ENCODE data around the gene HS6ST2. TPM values are rescaled to one million over a fixed set of nuclear protein-coding genes. Genes with fewer than 3 reads are reported as not detected.

The HS6ST2 gene
- total RNA-seq, 4 donors from 2014 or later, result 0.77 to 9.7 (median 1.9) TPM

GRCh38 chrX:132730266-132730665, 228.2 kb downstream of the HS6ST2 start:
- intact Hi-C loops (cut with DNase I; ENCODE audit: low total_unique reads), result no loop called here

DNA sequence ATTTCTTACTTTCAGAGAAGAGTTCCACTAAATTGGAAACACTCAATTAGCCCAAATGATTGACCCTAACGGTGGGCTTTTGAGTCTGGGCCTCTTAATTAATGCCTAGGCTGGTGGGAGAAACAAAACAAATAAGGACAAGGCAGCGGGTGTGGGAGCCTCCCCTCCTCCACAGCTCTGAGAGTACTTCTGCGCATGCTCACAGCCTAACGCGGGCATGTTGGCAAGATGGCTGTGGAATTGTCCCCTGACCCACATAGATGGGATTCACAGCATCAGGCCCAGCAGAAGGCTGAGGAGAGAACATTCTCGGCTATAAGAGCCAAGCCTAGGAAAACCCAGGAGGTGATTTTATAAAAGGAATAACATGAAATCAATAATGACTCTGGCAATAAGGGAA, 230.1 kb downstream of the HS6ST2 start:
- Histone ChIP-seq H3K27ac (no peak overlapping the region), H3K4me1 (no peaks in the 10 kb centered on the region), H3K36me3 (no peaks in the 10 kb centered on the region), H3K27me3 (no peaks in the 10 kb centered on the region), H3K9me3 (no peaks in the 10 kb centered on the region), H3K4me3 (no peak overlapping the region)
- intact Hi-C loops (cut with DNase I; ENCODE audit: low total_unique reads), result no loop called here
- no peak for TF ChIP-seq POLR2A (IDR thresholded peaks at IDR 0.05)
- TF ChIP-seq CTCF (IDR thresholded peaks at IDR 0.05), result no peak
- DNase-seq, result no peak

More at GRCh38 chrX:132730266-132730665, 228.2 kb downstream of the HS6ST2 start:
- no peaks in the 10 kb centered on the region for H3K36me3 ChIP-seq
- H3K4me3 ChIP-seq, result no peak overlapping the region
- no peak for DNase-seq
- TF ChIP-seq POLR2A (IDR thresholded peaks at IDR 0.05) (no peak), CTCF (IDR thresholded peaks at IDR 0.05) (no peak)
- H3K4me1 ChIP-seq, result no peaks in the 10 kb centered on the region
- no peaks in the 10 kb centered on the region for H3K9me3 ChIP-seq
- H3K27ac ChIP-seq, result no peak overlapping the region
- H3K27me3 ChIP-seq, result no peaks in the 10 kb centered on the region

DNA sequence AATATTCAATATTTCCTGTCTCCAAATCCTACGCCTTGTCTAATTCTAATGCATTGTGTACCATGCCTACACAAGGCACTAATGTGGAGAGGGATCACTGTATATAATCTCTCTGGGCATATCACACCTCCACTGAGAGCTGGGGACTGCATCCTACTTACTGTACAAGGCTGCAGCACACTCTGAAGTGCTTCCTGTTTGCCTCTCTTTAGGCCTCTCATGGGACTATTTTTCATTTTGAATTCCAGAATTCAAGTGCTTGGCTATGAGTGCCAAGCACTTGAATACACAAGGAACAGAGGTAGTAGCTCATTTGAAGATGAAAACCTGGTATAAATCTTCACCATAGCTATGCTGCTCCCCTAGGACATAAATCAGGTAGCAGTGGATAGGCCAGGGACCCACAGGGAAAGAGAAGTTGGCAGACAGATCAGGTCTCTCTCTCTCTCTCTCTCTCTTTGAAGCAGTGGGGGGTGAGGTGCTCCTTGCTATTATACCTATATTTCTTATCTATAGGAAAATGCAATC, 239.9 kb downstream of the HS6ST2 start:
- Histone ChIP-seq H3K27ac (no peak overlapping the region), H3K4me3 (no peak overlapping the region), H3K4me1 (no peaks in the 10 kb centered on the region), H3K27me3 (peaks cover 0 to 13% of the 10 kb centered on the region in 2 donors), H3K36me3 (no peaks in the 10 kb centered on the region), H3K9me3 (no peaks in the 10 kb centered on the region)
- TF ChIP-seq POLR2A (IDR thresholded peaks at IDR 0.05) (no peak), CTCF (IDR thresholded peaks at IDR 0.05) (no peak)
- intact Hi-C loops (cut with DNase I; ENCODE audit: low total_unique reads), result no loop called here
- DNase-seq, result no peak

- H3K27ac ChIP-seq, result no peak overlapping the region
- H3K4me3 ChIP-seq, result no peak overlapping the region
- H3K36me3 ChIP-seq, result no peaks in the 10 kb centered on the region
- H3K9me3 ChIP-seq, result no peaks in the 10 kb centered on the region
- DNase-seq, result no peak
- intact Hi-C loops (cut with DNase I; ENCODE audit: low total_unique reads), result no loop called here
- peaks cover 0 to 13% of the 10 kb centered on the region in 2 donors for H3K27me3 ChIP-seq
- TF ChIP-seq POLR2A (IDR thresholded peaks at IDR 0.05), result no peak
- TF ChIP-seq CTCF (IDR thresholded peaks at IDR 0.05), result no peak
- H3K4me1 ChIP-seq, result no peaks in the 10 kb centered on the region
Measured at GRCh38 chrX:132716006-132716405, 242.4 kb downstream of the HS6ST2 start.

DNA sequence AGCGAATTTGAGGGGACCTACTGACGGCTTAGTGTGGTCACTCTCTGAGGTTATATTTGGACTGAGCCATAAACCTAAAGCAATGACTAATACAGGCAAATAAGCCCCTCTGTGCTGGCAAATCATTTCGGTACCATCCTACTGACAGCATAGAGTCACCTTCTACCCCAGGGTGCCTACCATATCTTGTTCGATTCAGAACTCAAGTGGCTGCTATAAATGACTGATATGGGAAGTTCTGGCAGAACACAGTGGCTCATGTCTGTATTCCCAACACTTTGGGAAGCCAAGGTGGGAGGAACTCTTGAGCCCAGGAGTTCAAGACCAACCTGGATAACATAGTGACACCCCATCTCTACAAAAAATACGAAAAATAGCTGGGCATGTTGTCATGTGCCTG, 243.5 kb downstream of the HS6ST2 start:
- Histone ChIP-seq H3K27me3 (peaks cover 0 to 13% of the 10 kb centered on the region in 2 donors), H3K9me3 (no peaks in the 10 kb centered on the region), H3K4me1 (no peaks in the 10 kb centered on the region), H3K27ac (no peak overlapping the region), H3K4me3 (no peak overlapping the region), H3K36me3 (no peaks in the 10 kb centered on the region)
- TF ChIP-seq CTCF (IDR thresholded peaks at IDR 0.05) (no peak), POLR2A (IDR thresholded peaks at IDR 0.05) (no peak)
- intact Hi-C loops (cut with DNase I; ENCODE audit: low total_unique reads), result no loop called here
- DNase-seq, result no peak
